PC-3 (cell line): ENCODE data around the gene SPSB1. TPM values are rescaled to one million over a fixed set of nuclear protein-coding genes. Genes with fewer than 3 reads are reported as not detected.

Experiments
- ATAC-seq: fragments of 200-7000 bp; cut with Tn5 transposase; 2 replicates; pipeline ENCODE4 v1.9.1; 2020; ENCODE audit warnings: mild to moderate bottlenecking, moderate library complexity
- BruUV-seq: library from RNA; stranded (reverse); fragments of 400-500 nt; replicated peaks from 2 replicates; lab custom pipeline; 2021; lab: Mats Ljungman, UMichigan
- CTCF ChIA-PET: fragments of 300-600 bp; sonication (Branson Sonifier 250); formaldehyde crosslinking; loops from one replicate; lab custom pipeline; 2022; ENCODE audit warnings: antibody characterized with exemption; lab: Charles Lee
- POLR2A ChIA-PET: fragments of 300-600 bp; sonication (Branson Sonifier 250); formaldehyde crosslinking; loops from one replicate; lab custom pipeline; 2022; ENCODE audit warnings: antibody characterized with exemption; ENCODE audit not compliant: unreplicated experiment; lab: Charles Lee
- DNase-seq: peaks from one replicate; pipeline ENCODE4 v3.0.0-alpha.2; 2015
- H2AFZ ChIP-seq: fragments of 300-600 bp; sonication (generic); 2 replicates; pipeline ENCODE4 v1.6.0; 2016; ENCODE audit warnings: antibody characterized with exemption, low read length
- H3F3A ChIP-seq: fragments of 300-600 bp; sonication (generic); one replicate; pipeline ENCODE4 v1.6.0; 2017; ENCODE audit warnings: antibody characterized with exemption, low read length, control low read depth, mild to moderate bottlenecking; ENCODE audit not compliant: unreplicated experiment
- H3K27ac ChIP-seq: fragments of 300-600 bp; sonication (generic); 2 replicates; pipeline ENCODE4 v1.5.1; 2016; ENCODE audit warnings: mild to moderate bottlenecking, low read length
- H3K27me3 ChIP-seq: fragments of 300-600 bp; sonication (generic); 2 replicates; pipeline ENCODE4 v1.6.1; 2016; ENCODE audit warnings: low read length, mixed read lengths
- H3K36me3 ChIP-seq: fragments of 300-600 bp; sonication (generic); 2 replicates; pipeline ENCODE4 v1.6.1; 2016; ENCODE audit warnings: low read depth, mixed run types, low read length, mixed read lengths
- H3K4me1 ChIP-seq: fragments of 300-600 bp; sonication (generic); 2 replicates; pipeline ENCODE4 v1.5.1; 2016; ENCODE audit warnings: low read length; ENCODE audit not compliant: insufficient read depth
- H3K4me2 ChIP-seq: fragments of 300-600 bp; sonication (generic); 2 replicates; pipeline ENCODE4 v1.6.0; 2016; ENCODE audit warnings: low read length
- H3K4me3 ChIP-seq: fragments of 300-600 bp; sonication (generic); 2 replicates; pipeline ENCODE4 v1.5.1; 2016; ENCODE audit warnings: mild to moderate bottlenecking, low read length, mixed read lengths
- H3K79me2 ChIP-seq: fragments of 300-600 bp; sonication (generic); 2 replicates; pipeline ENCODE4 v1.6.1; 2017; ENCODE audit warnings: low read length, mixed read lengths
- H3K9ac ChIP-seq: fragments of 300-600 bp; sonication (generic); 2 replicates; pipeline ENCODE4 v1.6.0; 2016; ENCODE audit warnings: mild to moderate bottlenecking, low read length
- H3K9me2 ChIP-seq: fragments of 300-600 bp; sonication (generic); replicated peaks from 2 replicates; pipeline ENCODE4 v1.6.1; 2016; ENCODE audit warnings: mixed run types, low read length, mixed read lengths
- H3K9me3 ChIP-seq: fragments of 300-600 bp; sonication (generic); 2 replicates; pipeline ENCODE4 v1.6.1; 2016; ENCODE audit warnings: low read length, mixed read lengths
- H4K20me1 ChIP-seq: fragments of 300-600 bp; sonication (generic); 2 replicates; pipeline ENCODE4 v1.6.1; 2016; ENCODE audit warnings: low read length, mixed read lengths
- EZH2 ChIP-seq: fragments of 300-600 bp; sonication (generic); IDR thresholded peaks from one replicate; pipeline ENCODE4 v1.6.1; 2017; ENCODE audit warnings: antibody characterized with exemption, mild to moderate bottlenecking, low read length; ENCODE audit not compliant: unreplicated experiment
- EZH2phosphoT487 ChIP-seq: fragments of 300-600 bp; sonication (generic); IDR thresholded peaks from 2 replicates; pipeline ENCODE4 v1.6.1; 2018; ENCODE audit warnings: mild to moderate bottlenecking, antibody characterized with exemption, low read length, borderline replicate concordance
- intact Hi-C: fragments of 100-400 bp; cut with micrococcal nuclease; formaldehyde crosslinking; loops from 2 replicates; pipeline ENCODE4 v1.9.0; 2023
- total RNA-seq: library from RNA; depleted of rRNA; stranded (reverse); fragments of >200 nt; gene quantifications from 2 replicates; pipeline ENCODE4 v1.2.3, GENCODE V29; 2014
- TF ChIP-seq, protein P1 (sequence below): fragments of 300-600 bp; sonication (generic); conservative IDR thresholded peaks from 2 replicates; pipeline ENCODE4 v1.5.1; 2017; ENCODE audit warnings: antibody characterized with exemption, low read depth, mild to moderate bottlenecking, low read length

Gene SPSB1
- total RNA-seq, 1 experiment from 2014 or later: 18.1 TPM

DNA sequence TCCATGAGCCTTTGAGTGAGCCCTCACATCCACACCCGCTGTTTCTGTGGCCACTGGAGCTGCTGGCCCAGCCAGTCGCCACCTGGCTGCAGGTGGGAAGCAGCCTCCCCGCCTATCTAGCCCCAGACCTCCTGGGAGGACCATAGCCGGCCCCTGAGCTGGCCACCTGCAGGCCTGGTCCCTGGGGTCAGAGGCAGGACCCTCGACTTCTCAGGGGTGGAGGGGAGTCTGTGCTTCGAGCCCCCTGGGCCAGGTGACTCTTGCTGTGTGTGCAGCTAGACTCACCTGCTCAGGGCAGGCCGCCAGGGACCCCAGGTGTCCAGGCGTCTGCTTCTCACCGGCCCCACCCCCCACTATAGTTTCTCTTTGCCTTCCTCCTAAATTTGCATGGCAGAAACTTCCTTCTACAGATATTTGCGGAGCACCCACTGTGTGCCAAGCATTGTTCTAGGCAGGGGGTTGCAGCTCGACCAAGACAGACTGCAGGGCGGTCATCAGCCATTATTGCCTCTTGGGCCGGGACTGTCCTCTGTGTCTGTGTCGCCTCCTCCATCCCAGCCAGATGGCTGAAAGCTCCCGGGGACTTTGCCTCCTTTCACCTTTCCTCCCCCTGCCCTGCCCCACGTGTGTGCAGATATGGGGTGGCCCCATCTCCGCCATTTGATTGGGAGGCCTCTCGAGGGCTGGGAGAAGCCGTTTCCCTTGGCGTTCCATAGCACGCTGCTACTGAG is 27.3 kb downstream of the SPSB1 start:
- H3K36me3 ChIP-seq: no peaks in the 10 kb centered on the region
- no peak overlapping the region for H3K4me3 ChIP-seq
- no peak for DNase-seq
- H2AFZ ChIP-seq: no peak overlapping the region
- TF ChIP-seq, protein P1, sequence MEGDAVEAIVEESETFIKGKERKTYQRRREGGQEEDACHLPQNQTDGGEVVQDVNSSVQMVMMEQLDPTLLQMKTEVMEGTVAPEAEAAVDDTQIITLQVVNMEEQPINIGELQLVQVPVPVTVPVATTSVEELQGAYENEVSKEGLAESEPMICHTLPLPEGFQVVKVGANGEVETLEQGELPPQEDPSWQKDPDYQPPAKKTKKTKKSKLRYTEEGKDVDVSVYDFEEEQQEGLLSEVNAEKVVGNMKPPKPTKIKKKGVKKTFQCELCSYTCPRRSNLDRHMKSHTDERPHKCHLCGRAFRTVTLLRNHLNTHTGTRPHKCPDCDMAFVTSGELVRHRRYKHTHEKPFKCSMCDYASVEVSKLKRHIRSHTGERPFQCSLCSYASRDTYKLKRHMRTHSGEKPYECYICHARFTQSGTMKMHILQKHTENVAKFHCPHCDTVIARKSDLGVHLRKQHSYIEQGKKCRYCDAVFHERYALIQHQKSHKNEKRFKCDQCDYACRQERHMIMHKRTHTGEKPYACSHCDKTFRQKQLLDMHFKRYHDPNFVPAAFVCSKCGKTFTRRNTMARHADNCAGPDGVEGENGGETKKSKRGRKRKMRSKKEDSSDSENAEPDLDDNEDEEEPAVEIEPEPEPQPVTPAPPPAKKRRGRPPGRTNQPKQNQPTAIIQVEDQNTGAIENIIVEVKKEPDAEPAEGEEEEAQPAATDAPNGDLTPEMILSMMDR: no peak
- TF ChIP-seq EZH2: no peak
- TF ChIP-seq EZH2phosphoT487: no peak
- no peak for ATAC-seq
- H3K27ac ChIP-seq: no peak overlapping the region
- peaks cover 22% of the 10 kb centered on the region for H4K20me1 ChIP-seq
- no peak overlapping the region for H3K9ac ChIP-seq
- no peaks in the 10 kb centered on the region for H3K27me3 ChIP-seq
- ChIA-PET CTCF (no interaction called here), POLR2A (no interaction called here)
- no peak overlapping the region for H3K4me2 ChIP-seq
- H3K9me3 ChIP-seq: no peaks in the 10 kb centered on the region
- H3F3A ChIP-seq: no peaks in the 10 kb centered on the region
- no peaks in the 10 kb centered on the region for H3K9me2 ChIP-seq
- BruUV-seq: no TSS peak
- H3K79me2 ChIP-seq: peaks cover 97% of the 10 kb centered on the region
- peaks cover 6% of the 10 kb centered on the region; the same call in 1 of the 2 replicates for H3K4me1 ChIP-seq
- intact Hi-C loops: no loop called here

DNA sequence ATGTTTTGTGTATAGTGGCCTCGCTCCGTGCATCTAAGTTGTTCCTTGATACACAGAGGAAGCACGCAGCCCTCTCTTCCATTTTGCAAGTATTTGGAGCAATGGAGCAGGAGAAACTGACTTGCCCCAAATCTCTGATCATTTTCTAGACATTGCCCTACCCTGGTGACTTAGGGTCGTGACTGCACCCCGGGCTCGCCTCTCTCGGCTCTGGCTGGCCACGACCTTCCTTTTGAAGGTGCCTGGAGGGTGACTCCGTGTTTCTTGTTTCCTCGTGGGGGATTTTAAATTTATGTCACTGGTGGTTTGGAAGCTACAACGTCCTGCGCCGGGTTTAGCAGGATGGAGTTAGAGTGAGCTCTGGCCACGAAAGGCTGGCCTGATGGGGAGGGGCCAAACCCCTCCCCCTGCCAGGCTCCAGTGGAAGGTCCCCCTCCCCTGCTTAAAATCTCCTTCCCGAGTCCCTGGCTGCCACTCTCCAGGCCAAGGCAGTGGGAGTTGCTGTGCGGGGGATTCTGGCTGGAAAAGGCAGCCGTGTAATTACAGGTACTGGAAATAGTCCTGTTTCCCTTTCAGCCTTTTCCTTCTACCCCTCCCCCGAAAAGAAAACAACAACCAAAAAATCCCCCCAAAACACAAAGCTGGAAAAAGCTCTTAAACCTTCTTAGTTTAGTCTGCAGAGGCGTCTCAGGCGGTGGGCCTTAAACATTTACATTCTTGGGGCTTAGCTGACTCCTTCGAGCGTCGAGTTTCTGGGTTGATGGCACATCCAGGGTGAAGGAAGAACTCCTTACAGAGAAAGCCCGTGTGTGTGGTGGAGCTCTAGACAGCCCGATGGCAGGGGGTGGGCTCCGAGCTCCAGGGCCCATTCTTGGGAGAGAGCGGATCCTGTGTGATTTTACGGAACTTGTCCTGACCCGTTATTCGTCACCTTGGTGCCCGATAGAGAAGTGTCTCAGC is 28.1 kb downstream of the SPSB1 start:
- no peaks in the 10 kb centered on the region for H3K9me3 ChIP-seq
- no peak for DNase-seq
- no peak for ATAC-seq
- H4K20me1 ChIP-seq: peaks cover 27% of the 10 kb centered on the region
- POLR2A ChIA-PET: interaction anchor here (0.6 kb wide), 1 partner anchor 374 kb away, joined by 3 read pairs; no protein-coding TSS in a partner anchor
- no peak overlapping the region for H3K9ac ChIP-seq
- H3K4me2 ChIP-seq: no peak overlapping the region
- no peaks in the 10 kb centered on the region for H3K9me2 ChIP-seq
- H3K27me3 ChIP-seq: no peaks in the 10 kb centered on the region
- CTCF ChIA-PET: no interaction called here
- H2AFZ ChIP-seq: no peak overlapping the region
- H3K79me2 ChIP-seq: peaks cover 97% of the 10 kb centered on the region
- no peaks in the 10 kb centered on the region for H3K36me3 ChIP-seq
- peaks cover 2% of the 10 kb centered on the region; the same call in 1 of the 2 replicates for H3K4me1 ChIP-seq
- intact Hi-C loops: no loop called here
- BruUV-seq: no TSS peak
- no peak overlapping the region for H3K4me3 ChIP-seq
- H3F3A ChIP-seq: no peaks in the 10 kb centered on the region
- no peak overlapping the region for H3K27ac ChIP-seq
- TF ChIP-seq, protein P1: no peak
- TF ChIP-seq EZH2: no peak
- no peak for TF ChIP-seq EZH2phosphoT487
